A673 (cell line): ENCODE measurements around the gene CDPF1.

Experiments
- CTCF ChIP-seq: fragments of 300-800, 200-600 bp; sonication (generic); conservative IDR thresholded peaks from 2 replicates; pipeline ENCODE4 v1.5.1; 2017; ENCODE audit warnings: low read depth, mild to moderate bottlenecking, antibody characterized with exemption, low read length, moderate library complexity, mixed read lengths
- EZH2 ChIP-seq: fragments of 200-600 bp; sonication (generic); IDR thresholded peaks from 2 replicates; pipeline ENCODE4 v1.6.1; 2017; ENCODE audit warnings: borderline replicate concordance, low read depth, mild to moderate bottlenecking, mixed read lengths, antibody characterized with exemption, low read length; ENCODE audit not compliant: poor library complexity, severe bottlenecking

GRCh38 chr22:46195487-46196165, 54.5 kb downstream of the CDPF1 start:
- TF ChIP-seq CTCF, result no peak
- no peak for TF ChIP-seq EZH2
